Panc1 (cell line): Measurements from ENCODE around the gene PBXIP1. TPM values are rescaled to one million over a fixed set of nuclear protein-coding genes. Genes with fewer than 3 reads are reported as not detected.

ENCODE experiments used
- ATAC-seq: fragments of 200-7000 bp; cut with Tn5 transposase; 2 replicates; pipeline ENCODE4 v1.9.1; 2020; ENCODE audit warnings: mild to moderate bottlenecking, moderate library complexity
- BruUV-seq: library from RNA; stranded (reverse); fragments of 400-500 nt; replicated peaks from 2 replicates; lab custom pipeline; 2021; lab: Mats Ljungman, UMichigan
- CTCF ChIA-PET: fragments of 300-600 bp; sonication (Branson Sonifier 250); formaldehyde crosslinking; loops from one replicate; lab custom pipeline; 2022; ENCODE audit warnings: antibody characterized with exemption; lab: Charles Lee
- POLR2A ChIA-PET: fragments of 300-600 bp; sonication (Branson Sonifier 250); formaldehyde crosslinking; loops from one replicate; lab custom pipeline; 2022; ENCODE audit warnings: antibody characterized with exemption; lab: Charles Lee
- DNase-seq: peaks from one replicate; pipeline ENCODE4 v3.0.0-alpha.2; 2010; ENCODE audit warnings: low read depth, low spot score
- H3K27ac ChIP-seq: 2 replicates; pipeline ENCODE4 v1.5.1; 2011; ENCODE audit warnings: mild to moderate bottlenecking, low read length, inconsistent platforms
- H3K27me3 ChIP-seq: fragments of 200-500 bp; sonication (Bioruptor generic); 2 replicates; pipeline ENCODE4 v1.6.0; 2014; ENCODE audit warnings: low read length, inconsistent platforms; ENCODE audit not compliant: control insufficient read depth, insufficient read depth
- H3K36me3 ChIP-seq: fragments of 200-500 bp; sonication (Bioruptor generic); 2 replicates; pipeline ENCODE4 v1.5.1; 2014; ENCODE audit warnings: inconsistent platforms, mild to moderate bottlenecking, low read length, moderate library complexity; ENCODE audit not compliant: control insufficient read depth, insufficient read depth
- H3K4me1 ChIP-seq: 2 replicates; pipeline ENCODE4 v1.5.1; 2011; ENCODE audit warnings: inconsistent platforms, mild to moderate bottlenecking, low read length, moderate library complexity; ENCODE audit not compliant: control insufficient read depth, insufficient read depth
- H3K4me3 ChIP-seq, 2 experiments: 2 replicates each; pipeline ENCODE4 v1.5.1; 2011 to 2012; ENCODE audit warnings: low read depth in 2 of 2, low read length in 2 of 2, mild to moderate bottlenecking in 2 of 2, inconsistent platforms in 1 of 2, moderate library complexity in 1 of 2
- H3K9me3 ChIP-seq: fragments of 200-500 bp; sonication (Bioruptor generic); 2 replicates; pipeline ENCODE4 v1.5.1; 2014; ENCODE audit warnings: low read depth, mild to moderate bottlenecking, inconsistent platforms, low read length, moderate library complexity; ENCODE audit not compliant: control insufficient read depth, insufficient read depth
- POLR2AphosphoS5 ChIP-seq: IDR thresholded peaks from 2 replicates; pipeline ENCODE4 v1.6.1; 2012; ENCODE audit warnings: mild to moderate bottlenecking, low read depth, low read length, moderate library complexity
- SIN3A ChIP-seq: IDR thresholded peaks from 2 replicates; pipeline ENCODE4 v1.6.1; 2012; ENCODE audit warnings: low read depth, mild to moderate bottlenecking, low read length, moderate library complexity, borderline replicate concordance; ENCODE audit not compliant: insufficient read depth
- TCF7L2 ChIP-seq: IDR thresholded peaks from 2 replicates; pipeline ENCODE4 v1.6.1; 2011; ENCODE audit warnings: mild to moderate bottlenecking, low read depth, low read length, inconsistent platforms
- in situ Hi-C: cut with HindIII; loops from 2 replicates; pipeline ENCODE4 v1.10.0; 2016; ENCODE audit warnings: low sequenced_read_pairs, low pct_unique_long_range_greater_than_20kb
- intact Hi-C: fragments of 100-400 bp; cut with micrococcal nuclease; formaldehyde crosslinking; loops from one replicate; pipeline ENCODE4 v1.10.0; 2022; ENCODE audit not compliant: unreplicated experiment
- total RNA-seq: library from RNA; stranded (reverse); gene quantifications from one replicate; pipeline ENCODE4 v1.2.1, GENCODE V29; 2021; ENCODE audit not compliant: unreplicated experiment
- TF ChIP-seq, protein P1 (sequence below), 2 experiments: IDR thresholded peaks; 2 replicates each; pipeline ENCODE4 v1.6.1; 2011 to 2012; ENCODE audit warnings: low read depth in 2 of 2, control low read depth in 1 of 2, low read length in 1 of 2, mild to moderate bottlenecking in 1 of 2, moderate library complexity in 1 of 2; ENCODE audit not compliant: insufficient read depth in 1 of 2
- TF ChIP-seq, protein P2 (sequence below): fragments of 450-650 bp; IDR thresholded peaks from 2 replicates; pipeline ENCODE4 v1.5.1; 2017; ENCODE audit warnings: mild to moderate bottlenecking

Gene PBXIP1
- total RNA-seq, 1 experiment from 2014 or later = 40.7 TPM

DNA sequence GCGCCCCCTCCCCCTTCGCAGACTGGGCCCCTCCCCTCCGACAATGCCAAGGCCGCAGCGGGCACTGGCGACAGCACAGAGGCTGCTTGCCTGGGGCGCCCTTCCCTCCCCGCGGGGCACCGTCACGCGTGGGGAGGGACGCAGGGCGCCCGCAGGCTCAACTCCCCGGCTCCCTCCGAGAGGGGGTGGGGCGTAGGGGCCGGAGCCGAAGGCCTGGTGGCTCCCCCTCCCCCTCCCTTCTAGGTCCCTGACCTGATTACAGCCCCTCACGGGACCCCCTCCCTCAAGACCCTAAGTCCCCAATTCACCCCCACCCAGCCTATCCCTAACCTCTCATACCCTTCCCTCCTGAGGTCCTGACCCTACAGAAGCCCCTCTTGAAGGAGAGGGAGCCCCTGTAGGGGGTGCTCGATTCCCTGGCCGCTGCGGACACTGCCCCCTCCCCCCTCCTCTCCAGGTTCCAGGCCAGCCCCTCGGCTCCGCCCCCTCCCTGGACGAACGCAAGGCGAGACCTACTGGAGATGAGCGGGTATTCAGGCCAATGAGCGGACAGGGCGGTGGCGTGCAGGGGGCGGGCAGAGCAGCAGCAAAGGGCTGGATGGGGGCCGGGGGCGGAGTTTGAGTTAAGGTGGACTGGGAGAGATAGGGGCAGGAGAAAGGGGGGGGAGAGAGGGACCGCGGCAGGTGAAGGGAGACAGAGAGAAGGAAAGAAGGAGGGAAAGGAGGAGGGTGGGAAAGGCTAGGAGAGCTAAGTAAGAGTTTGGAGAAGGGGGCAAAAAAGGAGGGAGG is 46.0 kb upstream of the PBXIP1 start:
- BruUV-seq = no TSS peak
- Histone ChIP-seq H3K27me3 (no peaks in the 10 kb centered on the region), H3K4me3 (peak overlapping the region; percentile 69 to 74), H3K36me3 (peaks cover 5% of the 10 kb centered on the region; the same call in 1 of the 2 replicates), H3K27ac (peak overlapping the region; percentile 94), H3K4me1 (peaks cover 33% of the 10 kb centered on the region), H3K9me3 (no peaks in the 10 kb centered on the region)
- in situ Hi-C loops (no loop called here), intact Hi-C loops (loop anchor here (5.0 kb wide), 1 partner anchor 275 kb away; no protein-coding TSS in a partner anchor)
- no peak for TF ChIP-seq TCF7L2
- TF ChIP-seq SIN3A = no peak
- TF ChIP-seq, protein P1, sequence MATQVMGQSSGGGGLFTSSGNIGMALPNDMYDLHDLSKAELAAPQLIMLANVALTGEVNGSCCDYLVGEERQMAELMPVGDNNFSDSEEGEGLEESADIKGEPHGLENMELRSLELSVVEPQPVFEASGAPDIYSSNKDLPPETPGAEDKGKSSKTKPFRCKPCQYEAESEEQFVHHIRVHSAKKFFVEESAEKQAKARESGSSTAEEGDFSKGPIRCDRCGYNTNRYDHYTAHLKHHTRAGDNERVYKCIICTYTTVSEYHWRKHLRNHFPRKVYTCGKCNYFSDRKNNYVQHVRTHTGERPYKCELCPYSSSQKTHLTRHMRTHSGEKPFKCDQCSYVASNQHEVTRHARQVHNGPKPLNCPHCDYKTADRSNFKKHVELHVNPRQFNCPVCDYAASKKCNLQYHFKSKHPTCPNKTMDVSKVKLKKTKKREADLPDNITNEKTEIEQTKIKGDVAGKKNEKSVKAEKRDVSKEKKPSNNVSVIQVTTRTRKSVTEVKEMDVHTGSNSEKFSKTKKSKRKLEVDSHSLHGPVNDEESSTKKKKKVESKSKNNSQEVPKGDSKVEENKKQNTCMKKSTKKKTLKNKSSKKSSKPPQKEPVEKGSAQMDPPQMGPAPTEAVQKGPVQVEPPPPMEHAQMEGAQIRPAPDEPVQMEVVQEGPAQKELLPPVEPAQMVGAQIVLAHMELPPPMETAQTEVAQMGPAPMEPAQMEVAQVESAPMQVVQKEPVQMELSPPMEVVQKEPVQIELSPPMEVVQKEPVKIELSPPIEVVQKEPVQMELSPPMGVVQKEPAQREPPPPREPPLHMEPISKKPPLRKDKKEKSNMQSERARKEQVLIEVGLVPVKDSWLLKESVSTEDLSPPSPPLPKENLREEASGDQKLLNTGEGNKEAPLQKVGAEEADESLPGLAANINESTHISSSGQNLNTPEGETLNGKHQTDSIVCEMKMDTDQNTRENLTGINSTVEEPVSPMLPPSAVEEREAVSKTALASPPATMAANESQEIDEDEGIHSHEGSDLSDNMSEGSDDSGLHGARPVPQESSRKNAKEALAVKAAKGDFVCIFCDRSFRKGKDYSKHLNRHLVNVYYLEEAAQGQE (IDR thresholded peaks at IDR 0.05; ENCODE audit: insufficient read depth in 1 of 2, low read depth in 2 of 2, low read length in 1 of 2) = no peak
- TF ChIP-seq, protein P2, sequence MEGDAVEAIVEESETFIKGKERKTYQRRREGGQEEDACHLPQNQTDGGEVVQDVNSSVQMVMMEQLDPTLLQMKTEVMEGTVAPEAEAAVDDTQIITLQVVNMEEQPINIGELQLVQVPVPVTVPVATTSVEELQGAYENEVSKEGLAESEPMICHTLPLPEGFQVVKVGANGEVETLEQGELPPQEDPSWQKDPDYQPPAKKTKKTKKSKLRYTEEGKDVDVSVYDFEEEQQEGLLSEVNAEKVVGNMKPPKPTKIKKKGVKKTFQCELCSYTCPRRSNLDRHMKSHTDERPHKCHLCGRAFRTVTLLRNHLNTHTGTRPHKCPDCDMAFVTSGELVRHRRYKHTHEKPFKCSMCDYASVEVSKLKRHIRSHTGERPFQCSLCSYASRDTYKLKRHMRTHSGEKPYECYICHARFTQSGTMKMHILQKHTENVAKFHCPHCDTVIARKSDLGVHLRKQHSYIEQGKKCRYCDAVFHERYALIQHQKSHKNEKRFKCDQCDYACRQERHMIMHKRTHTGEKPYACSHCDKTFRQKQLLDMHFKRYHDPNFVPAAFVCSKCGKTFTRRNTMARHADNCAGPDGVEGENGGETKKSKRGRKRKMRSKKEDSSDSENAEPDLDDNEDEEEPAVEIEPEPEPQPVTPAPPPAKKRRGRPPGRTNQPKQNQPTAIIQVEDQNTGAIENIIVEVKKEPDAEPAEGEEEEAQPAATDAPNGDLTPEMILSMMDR = peak; percentile 80; the same call in 1 of the 2 replicates
- TF ChIP-seq POLR2AphosphoS5 = 0 out of 2 replicates have a peak, but pooled peaks have one; percentile 30
- DNase-seq (peak; percentile 97), ATAC-seq (peak; percentile 80)
- POLR2A ChIA-PET = interaction anchor here (0.6 to 0.7 kb wide), 2 partner anchors 28 to 42 kb away, joined by 3 read pairs; partner anchors contain the start of gene CKS1B
- CTCF ChIA-PET = interaction anchor here (0.6 to 1.8 kb wide), 4 partner anchors 14 to 165 kb away, joined by 3 to 6 read pairs (median 4); no protein-coding TSS in a partner anchor

DNA sequence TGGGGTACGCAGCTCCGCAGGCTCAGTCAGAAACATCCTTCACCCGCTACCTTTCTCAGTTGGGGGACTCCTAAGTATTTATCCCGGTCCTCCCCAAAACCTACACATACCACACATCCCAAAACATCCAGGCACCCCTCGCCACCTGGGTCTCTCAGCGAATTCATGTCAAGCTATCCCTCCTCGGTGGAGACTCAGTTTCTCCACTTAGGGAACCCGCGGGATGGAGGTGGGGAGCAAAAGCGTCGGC is 45.5 kb upstream of the PBXIP1 start:
- Histone ChIP-seq H3K27me3 (no peaks in the 10 kb centered on the region), H3K4me1 (peaks cover 29% of the 10 kb centered on the region), H3K4me3 (peak overlapping the region; percentile 69 to 74), H3K9me3 (no peaks in the 10 kb centered on the region), H3K36me3 (peaks cover 3% of the 10 kb centered on the region; the same call in 1 of the 2 replicates), H3K27ac (peak overlapping the region; percentile 94)
- intact Hi-C loops (loop anchor here (5.0 kb wide), 1 partner anchor 274 kb away; no protein-coding TSS in a partner anchor), in situ Hi-C loops (no loop called here)
- BruUV-seq = TSS peak; percentile 81
- CTCF ChIA-PET = interaction anchor here (0.7 to 1.8 kb wide), 2 partner anchors 16 to 165 kb away, joined by 3 to 6 read pairs; no protein-coding TSS in a partner anchor
- TF ChIP-seq, protein P1 (IDR thresholded peaks at IDR 0.05; ENCODE audit: insufficient read depth in 1 of 2, low read depth in 2 of 2, low read length in 1 of 2) = no peak
- TF ChIP-seq, protein P2 = no peak
- no peak for TF ChIP-seq SIN3A
- no peak for TF ChIP-seq POLR2AphosphoS5
- no peak for TF ChIP-seq TCF7L2
- no peak for DNase-seq
- POLR2A ChIA-PET = interaction anchor here (0.7 kb wide), 1 partner anchor 27 kb away, joined by 3 read pairs; the partner anchor contains the start of gene CKS1B
- peak; percentile 4; the same call in 1 of the 2 replicates for ATAC-seq
